H1 (cell line): ENCODE measurements around the gene NLRX1. TPM values are rescaled to one million over a fixed set of nuclear protein-coding genes. Genes with fewer than 3 reads are reported as not detected.

Source experiments
- ASH2L ChIP-seq: fragments of 200-600, 300-600 bp; sonication (generic); IDR thresholded peaks from one replicate; pipeline ENCODE4 v1.7.1; 2017; ENCODE audit warnings: low read length
- ATF3 ChIP-seq: IDR thresholded peaks from 2 replicates; pipeline ENCODE4 v1.6.1; 2011; ENCODE audit warnings: low read depth, mild to moderate bottlenecking, low read length; ENCODE audit not compliant: insufficient read depth
- BACH1 ChIP-seq: IDR thresholded peaks from 2 replicates; pipeline ENCODE4 v1.6.1; 2012; ENCODE audit warnings: low read length, improper control_type of control experiment
- BCL11A ChIP-seq, 2 experiments: IDR thresholded peaks; one replicate each; pipeline ENCODE4 v1.6.1; 2011; ENCODE audit warnings: low read depth in 2 of 2, low read length in 2 of 2, mild to moderate bottlenecking in 2 of 2
- CBX8 ChIP-seq: fragments of 300-800, 300-1000 bp; sonication (generic); IDR thresholded peaks from 2 replicates; pipeline ENCODE4 v1.7.1; 2016; ENCODE audit warnings: low read depth, low read length, borderline replicate concordance
- CEBPB ChIP-seq: IDR thresholded peaks from 2 replicates; pipeline ENCODE4 v1.6.1; 2012; ENCODE audit warnings: low read depth, low read length
- MAX ChIP-seq: IDR thresholded peaks from 2 replicates; pipeline ENCODE4 v1.6.1; 2012; ENCODE audit warnings: inconsistent platforms
- POLR2A ChIP-seq, 2 experiments: IDR thresholded peaks; 1 replicate in 1 of 2; 2 replicates in 1 of 2; pipeline ENCODE4 v1.6.1; 2011; ENCODE audit warnings: low read depth in 2 of 2, low read length in 2 of 2, mild to moderate bottlenecking in 2 of 2; ENCODE audit errors: control extremely low read depth in 1 of 2
- SP1 ChIP-seq: IDR thresholded peaks from 2 replicates; pipeline ENCODE4 v1.6.1; 2011; ENCODE audit warnings: low read depth, low read length
- TAF7 ChIP-seq: optimal IDR thresholded peaks from 2 replicates; pipeline ENCODE3; 2011; ENCODE audit warnings: low read depth, mild to moderate bottlenecking, inconsistent platforms, low read length, moderate library complexity, borderline replicate concordance
- TBP ChIP-seq: IDR thresholded peaks from 2 replicates; pipeline ENCODE4 v1.6.1; 2011; ENCODE audit warnings: low read depth, low read length, improper control_type of control experiment
- polyA plus RNA-seq, 7 experiments: library from polyadenylated mRNA; depleted of rRNA in 3 of 7; stranded (reverse) in 5 of 7; unstranded in 2 of 7; fragments of >200 nt in 5 of 7; fragments of 200-250 nt in 2 of 7; gene quantifications; 1 replicate in 5 of 7; 2 replicates in 1 of 7; 4 replicates in 1 of 7; pipeline versions ENCODE4 v1.2.1 to v1.2.3, GENCODE V29; 2011 to 2013; ENCODE audit warnings: missing spikeins in 2 of 7, mixed read lengths in 2 of 7
- total RNA-seq: library from RNA; stranded (reverse); fragmentation: NEBNext Ultra II Directional; extraction: Animal tissue kit (Norgen Biotek cat#: 25700); gene quantifications from 2 replicates; pipeline ENCODE4 v1.2.1, GENCODE V29; 2021

The NLRX1 gene
- total and polyA plus RNA-seq, 2 of the 8 experiments (the other 6 are each of a cell fraction or from before 2014, with no cell fraction given) = 13.2 to 18.6 TPM

- no peak for TF ChIP-seq TAF7
- TF ChIP-seq ASH2L = no peak
- no peak for TF ChIP-seq MAX
- no peak for TF ChIP-seq SP1
- no peak for TF ChIP-seq CBX8
- TF ChIP-seq TBP = no peak
- TF ChIP-seq BACH1 = no peak
- no peak for TF ChIP-seq POLR2A (IDR thresholded peaks at IDR 0.05; ENCODE audit: control extremely low read depth in 1 of 2, low read depth in 2 of 2, low read length in 2 of 2)
- TF ChIP-seq BCL11A (IDR thresholded peaks at IDR 0.05; ENCODE audit: low read depth in 2 of 2, low read length in 2 of 2) = no peak
- no peak for TF ChIP-seq ATF3
- TF ChIP-seq CEBPB = no peak
Measured at GRCh38 chr11:119160151-119160550, 8.4 kb upstream of the NLRX1 start (continued).
